HEK293 (cell line): Measurements from ENCODE around the gene PIEZO1.

Experiments used
- BCL11B ChIP-seq: fragments of 450-650 bp; formaldehyde crosslinking; IDR thresholded peaks from 2 replicates; pipeline ENCODE4 v1.5.1; 2016; ENCODE audit warnings: low read depth, missing biosample characterization, missing genetic modification characterization
- EGR2 ChIP-seq: fragments of 450-650 bp; formaldehyde crosslinking; IDR thresholded peaks from 2 replicates; pipeline ENCODE4 v1.5.1; 2016; ENCODE audit warnings: low read depth, missing biosample characterization, missing genetic modification characterization
- GLIS2 ChIP-seq: fragments of 450-650 bp; formaldehyde crosslinking; IDR thresholded peaks from 2 replicates; pipeline ENCODE4 v1.5.1; 2016; ENCODE audit warnings: missing biosample characterization, missing genetic modification characterization
- KLF17 ChIP-seq: fragments of 450-650 bp; formaldehyde crosslinking; IDR thresholded peaks from 2 replicates; pipeline ENCODE4 v1.5.1; 2016; ENCODE audit warnings: missing biosample characterization, missing genetic modification characterization
- KLF9 ChIP-seq: fragments of 450-650 bp; formaldehyde crosslinking; IDR thresholded peaks from 2 replicates; pipeline ENCODE4 v1.5.1; 2016; ENCODE audit warnings: missing biosample characterization, missing genetic modification characterization, low read depth
- MYNN ChIP-seq: fragments of 450-650 bp; formaldehyde crosslinking; IDR thresholded peaks from 2 replicates; pipeline ENCODE4 v1.5.1; 2016; ENCODE audit warnings: missing biosample characterization, missing genetic modification characterization, borderline replicate concordance
- PRDM1 ChIP-seq: fragments of 450-650 bp; formaldehyde crosslinking; IDR thresholded peaks from 2 replicates; pipeline ENCODE4; 2016; ENCODE audit warnings: missing biosample characterization, missing genetic modification characterization
- PRDM10 ChIP-seq: fragments of 450-650 bp; formaldehyde crosslinking; IDR thresholded peaks from 2 replicates; pipeline ENCODE4 v1.5.1; 2016; ENCODE audit warnings: missing biosample characterization, missing genetic modification characterization
- PRDM4 ChIP-seq: fragments of 450-650 bp; formaldehyde crosslinking; IDR thresholded peaks from 2 replicates; pipeline ENCODE4 v1.5.1; 2017; ENCODE audit warnings: missing biosample characterization, missing genetic modification characterization
- SALL2 ChIP-seq: fragments of 450-650 bp; formaldehyde crosslinking; IDR thresholded peaks from 2 replicates; pipeline ENCODE4 v1.5.0; 2017; ENCODE audit warnings: missing biosample characterization, mild to moderate bottlenecking, missing genetic modification characterization, borderline replicate concordance
- SCRT2 ChIP-seq: fragments of 450-650 bp; formaldehyde crosslinking; IDR thresholded peaks from 2 replicates; pipeline ENCODE4 v1.5.1; 2016; ENCODE audit warnings: missing biosample characterization, missing genetic modification characterization
- SETDB1 ChIP-seq: IDR thresholded peaks from one replicate; pipeline ENCODE4 v1.6.1; 2017; ENCODE audit warnings: mild to moderate bottlenecking, low read length, moderate library complexity, mixed read lengths; ENCODE audit not compliant: insufficient read length
- SP2 ChIP-seq: fragments of 450-650 bp; formaldehyde crosslinking; IDR thresholded peaks from 2 replicates; pipeline ENCODE4 v1.5.1; 2016; ENCODE audit warnings: missing biosample characterization, missing genetic modification characterization
- SP3 ChIP-seq: fragments of 450-650 bp; formaldehyde crosslinking; IDR thresholded peaks from 2 replicates; pipeline ENCODE4 v1.5.1; 2016; ENCODE audit warnings: missing biosample characterization, missing genetic modification characterization
- SP7 ChIP-seq: fragments of 450-650 bp; formaldehyde crosslinking; IDR thresholded peaks from 2 replicates; pipeline ENCODE4 v1.5.1; 2016; ENCODE audit warnings: missing biosample characterization, missing genetic modification characterization
- ZBTB17 ChIP-seq: fragments of 450-650 bp; formaldehyde crosslinking; IDR thresholded peaks from 2 replicates; pipeline ENCODE4 v1.5.1; 2016; ENCODE audit warnings: missing biosample characterization, missing genetic modification characterization
- ZBTB26 ChIP-seq: fragments of 450-650 bp; formaldehyde crosslinking; optimal IDR thresholded peaks from 2 replicates; pipeline ENCODE3; 2016; ENCODE audit warnings: missing biosample characterization, mild to moderate bottlenecking, missing genetic modification characterization
- ZFHX2 ChIP-seq: fragments of 450-650 bp; formaldehyde crosslinking; conservative IDR thresholded peaks from 2 replicates; pipeline ENCODE4 v1.5.1; 2016; ENCODE audit warnings: missing biosample characterization, missing genetic modification characterization
- ZFP69B ChIP-seq: fragments of 450-650 bp; formaldehyde crosslinking; IDR thresholded peaks from 2 replicates; pipeline ENCODE4 v1.5.1; 2016; ENCODE audit warnings: missing biosample characterization, missing genetic modification characterization
- ZNF16 ChIP-seq: fragments of 450-650 bp; formaldehyde crosslinking; IDR thresholded peaks from 2 replicates; pipeline ENCODE4 v1.5.1; 2016; ENCODE audit warnings: low read depth, missing biosample characterization, missing genetic modification characterization
- ZNF169 ChIP-seq: fragments of 450-650 bp; formaldehyde crosslinking; IDR thresholded peaks from 2 replicates; pipeline ENCODE4 v1.5.1; 2016; ENCODE audit warnings: missing biosample characterization, missing genetic modification characterization
- ZNF2 ChIP-seq: fragments of 450-650 bp; formaldehyde crosslinking; IDR thresholded peaks from 2 replicates; pipeline ENCODE4 v1.5.1; 2016; ENCODE audit warnings: missing biosample characterization, missing genetic modification characterization
- ZNF221 ChIP-seq: fragments of 450-650 bp; formaldehyde crosslinking; IDR thresholded peaks from 2 replicates; pipeline ENCODE4 v1.5.1; 2017; ENCODE audit warnings: missing biosample characterization, missing genetic modification characterization, borderline replicate concordance
- ZNF324 ChIP-seq: fragments of 450-650 bp; formaldehyde crosslinking; IDR thresholded peaks from 2 replicates; pipeline ENCODE4 v1.5.1; 2016; ENCODE audit warnings: missing biosample characterization, missing genetic modification characterization
- ZNF335 ChIP-seq: fragments of 450-650 bp; formaldehyde crosslinking; conservative IDR thresholded peaks from 2 replicates; pipeline ENCODE4 v1.5.1; 2016; ENCODE audit warnings: missing biosample characterization, missing genetic modification characterization
- ZNF600 ChIP-seq: fragments of 450-650 bp; formaldehyde crosslinking; IDR thresholded peaks from 2 replicates; pipeline ENCODE4 v1.5.1; 2016; ENCODE audit warnings: missing biosample characterization, missing genetic modification characterization
- ZNF639 ChIP-seq: fragments of 450-650 bp; formaldehyde crosslinking; IDR thresholded peaks from 2 replicates; pipeline ENCODE4 v1.5.1; 2016; ENCODE audit warnings: missing biosample characterization, missing genetic modification characterization
- ZNF777 ChIP-seq: fragments of 450-650 bp; formaldehyde crosslinking; IDR thresholded peaks from 2 replicates; pipeline ENCODE4 v1.5.1; 2017; ENCODE audit warnings: missing biosample characterization, missing genetic modification characterization, borderline replicate concordance
- ZSCAN30 ChIP-seq: fragments of 450-650 bp; IDR thresholded peaks from 2 replicates; pipeline ENCODE4 v1.5.1; 2018; ENCODE audit warnings: missing biosample characterization, mild to moderate bottlenecking, missing genetic modification characterization, moderate library complexity

The PIEZO1 gene

GRCh38 chr16:88686439-88687253, 98.4 kb downstream of the PIEZO1 start, which contains the start of gene SNAI3 (continued):
- TF ChIP-seq ZFP69B (tag by site-specific recombination) (no peak), ZSCAN30 (tag by site-specific recombination) (0 out of 2 replicates have a peak, but pooled peaks have one; percentile 27), SALL2 (no peak), SETDB1 (no peak), SCRT2 (tag by site-specific recombination) (no peak), ZNF2 (no peak), ZNF777 (peak; percentile 55; the same call in 1 of the 2 replicates), SP3 (peak; percentile 63; the same call in 1 of the 2 replicates), KLF9 (peak; percentile 75), ZNF169 (tag by site-specific recombination) (no peak), BCL11B (tag by site-specific recombination) (no peak), PRDM4 (tag by site-specific recombination) (no peak), ZNF16 (tag by site-specific recombination) (no peak), ZNF335 (tag by site-specific recombination) (peak; percentile 45; the same call in 1 of the 2 replicates), KLF17 (tag by site-specific recombination) (peak; percentile 57), ZNF639 (tag by site-specific recombination) (no peak), SP2 (tag by site-specific recombination) (peak; percentile 64), ZNF221 (tag by site-specific recombination) (no peak), ZNF600 (tag by site-specific recombination) (0 out of 2 replicates have a peak, but pooled peaks have one; percentile 11), GLIS2 (tag by site-specific recombination) (peak; percentile 1; the same call in 1 of the 2 replicates), SP7 (tag by site-specific recombination) (peak; percentile 37), EGR2 (peak; percentile 65), MYNN (tag by site-specific recombination) (no peak), ZNF324 (tag by site-specific recombination) (no peak), ZFHX2 (tag by site-specific recombination) (peak; percentile 92), ZBTB17 (tag by site-specific recombination) (peak; percentile 61), PRDM10 (0 out of 2 replicates have a peak, but pooled peaks have one; percentile 1), PRDM1 (tag by site-specific recombination) (no peak), ZBTB26 (tag by site-specific recombination) (peak; percentile 87)
